Forelimb muscle (tissue), 1 donor: ENCODE measurements around the gene TFCP2L1. TPM values are rescaled to one million over a fixed set of nuclear protein-coding genes. Genes with fewer than 3 reads are reported as not detected.
"Not testable (repeated sequence)": the region's sequence is repeated elsewhere in the genome, so short reads cannot be mapped to it uniquely, and the experiment has no call there.

Experiments
- DNase-seq: peaks from one replicate; pipeline ENCODE4 v3.0.0-alpha.2; 2013; ENCODE audit warnings: low read depth
- polyA plus RNA-seq: library from polyadenylated mRNA; unstranded; fragments of 120-200 nt; gene quantifications from one replicate; pipeline ENCODE4 v1.2.1, GENCODE V29; 2013; ENCODE audit not compliant: insufficient read length

Gene TFCP2L1
- polyA plus RNA-seq, 1 donor: 0.09 TPM

- no peak for DNase-seq
Observed at GRCh38 chr2:121295911-121296650, 11.1 kb upstream of the TFCP2L1 start.

DNA sequence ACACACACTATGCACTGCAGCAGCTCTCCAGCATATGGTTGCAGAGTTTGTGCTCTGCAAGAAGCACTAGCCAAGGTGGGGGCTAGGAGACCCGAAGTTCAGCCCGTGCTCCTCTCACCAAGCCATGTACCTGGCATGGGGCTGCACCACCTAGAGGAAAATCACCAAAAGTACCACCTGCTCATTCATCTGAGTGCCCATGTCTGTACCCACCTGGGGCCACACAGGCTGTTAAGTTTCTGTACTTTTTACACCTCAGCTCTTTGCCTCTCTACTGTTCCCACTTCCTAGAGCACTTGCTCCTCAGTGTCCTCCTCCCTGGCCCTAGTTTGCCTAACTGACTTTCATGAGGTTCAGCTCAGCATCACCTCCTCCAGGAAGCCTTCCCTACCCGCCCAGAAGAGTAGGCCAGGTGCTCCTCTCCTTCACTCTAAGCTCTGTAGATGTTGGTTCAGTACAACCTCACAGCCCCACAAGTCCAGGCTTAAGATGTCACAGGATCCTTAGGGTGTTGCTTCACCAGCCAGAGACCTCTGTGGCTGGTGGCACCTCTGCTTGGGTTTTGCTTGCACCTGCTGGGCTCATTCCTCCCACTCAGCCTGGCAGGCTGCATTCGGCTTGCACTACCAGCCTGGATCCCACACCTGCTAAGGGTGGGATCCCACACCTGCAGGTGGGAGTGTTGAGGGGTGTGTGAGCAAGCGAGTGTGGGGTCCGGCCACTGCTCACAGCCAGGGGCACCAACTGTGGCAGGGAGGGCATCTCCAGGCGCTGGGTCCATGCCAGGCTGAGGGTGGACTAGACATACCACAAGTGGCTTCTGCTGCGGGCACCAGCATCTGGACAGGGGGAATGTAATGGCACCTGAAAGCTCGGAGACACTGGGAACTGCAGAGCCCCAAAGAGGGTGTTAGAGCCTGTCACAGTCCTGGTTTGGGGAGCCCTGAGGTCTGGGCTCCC, 10.2 kb upstream of the TFCP2L1 start:
- DNase-seq: no peak

DNA sequence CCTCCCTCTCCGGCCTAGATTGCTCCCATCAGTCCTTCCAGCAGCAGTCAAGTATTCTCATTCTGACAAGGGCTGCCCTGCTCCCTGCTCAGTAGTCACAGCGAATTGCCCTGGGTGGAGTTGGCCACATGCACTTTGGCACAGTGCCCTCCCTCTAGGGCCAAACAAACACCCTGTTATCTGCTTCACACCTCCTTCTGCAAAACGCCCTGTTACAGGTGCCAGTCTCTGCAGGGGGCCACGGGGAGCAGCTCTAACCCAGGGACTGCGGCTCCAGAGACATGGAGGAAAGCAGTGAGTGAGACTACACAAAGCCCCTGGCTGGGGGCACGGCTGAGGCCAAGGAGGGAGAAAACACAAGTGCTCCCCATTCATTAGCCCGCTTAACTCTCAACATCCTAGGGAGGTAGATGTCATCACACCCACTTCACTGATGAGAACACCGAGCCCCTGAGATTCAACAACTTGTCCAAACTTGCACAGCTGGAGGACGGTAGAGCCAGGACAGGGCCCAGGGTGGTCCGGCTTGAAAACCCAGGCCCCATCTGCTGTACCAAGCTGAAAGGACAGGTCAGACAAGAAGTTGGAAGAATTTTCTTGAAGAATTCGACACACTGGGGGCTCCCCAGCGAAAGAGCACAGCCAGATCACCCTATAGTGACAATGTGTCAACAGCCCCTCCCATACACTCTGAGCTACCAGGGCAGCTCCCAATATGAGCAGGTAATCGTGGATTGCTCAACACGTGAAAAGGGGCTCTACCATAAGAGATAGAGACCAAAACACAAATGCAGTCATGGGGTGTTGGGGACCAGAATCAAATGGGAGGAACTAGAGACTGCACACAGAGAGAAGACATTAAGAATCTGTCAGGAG, 8.7 kb upstream of the TFCP2L1 start:
- no peak for DNase-seq

DNA sequence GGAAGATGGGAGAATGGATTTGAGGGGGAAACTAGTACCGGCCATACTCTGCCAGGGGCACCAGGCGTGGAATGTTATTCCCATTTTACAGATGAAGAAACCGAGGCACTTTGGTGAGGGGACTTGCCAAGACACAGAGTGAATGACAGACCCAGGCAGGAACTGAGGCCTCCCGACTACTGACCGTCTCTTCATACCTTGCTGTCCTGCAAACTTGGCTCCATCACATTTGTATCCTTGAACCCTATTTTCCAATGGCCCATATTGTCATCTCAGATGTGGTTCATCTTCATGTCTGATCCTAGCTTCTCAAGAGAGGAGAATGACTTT, 6.2 kb upstream of the TFCP2L1 start:
- no peak for DNase-seq

DNA sequence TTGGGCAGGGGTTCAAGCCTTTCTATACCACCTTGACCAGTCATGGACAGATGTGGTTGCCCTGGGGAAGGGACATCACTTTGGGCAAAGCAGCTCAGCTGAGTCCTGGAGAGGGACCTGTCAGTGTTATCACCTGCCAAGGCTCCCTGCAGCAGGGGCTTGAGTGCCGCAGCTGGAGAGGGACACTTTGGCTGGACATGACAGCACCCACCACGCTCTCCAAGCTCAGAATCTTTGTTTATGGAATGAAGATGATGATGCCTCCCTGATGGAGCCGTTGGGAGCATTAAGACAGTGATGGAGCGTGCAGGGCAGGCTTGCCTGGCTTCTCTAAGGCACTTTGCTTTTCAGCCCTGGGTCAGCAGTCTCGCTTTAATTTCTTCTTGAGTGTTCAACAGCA, 4.3 kb upstream of the TFCP2L1 start:
- DNase-seq: no peak

GRCh38 chr2:121288454-121289231, 3.6 kb upstream of the TFCP2L1 start:
- no peak for DNase-seq

DNA sequence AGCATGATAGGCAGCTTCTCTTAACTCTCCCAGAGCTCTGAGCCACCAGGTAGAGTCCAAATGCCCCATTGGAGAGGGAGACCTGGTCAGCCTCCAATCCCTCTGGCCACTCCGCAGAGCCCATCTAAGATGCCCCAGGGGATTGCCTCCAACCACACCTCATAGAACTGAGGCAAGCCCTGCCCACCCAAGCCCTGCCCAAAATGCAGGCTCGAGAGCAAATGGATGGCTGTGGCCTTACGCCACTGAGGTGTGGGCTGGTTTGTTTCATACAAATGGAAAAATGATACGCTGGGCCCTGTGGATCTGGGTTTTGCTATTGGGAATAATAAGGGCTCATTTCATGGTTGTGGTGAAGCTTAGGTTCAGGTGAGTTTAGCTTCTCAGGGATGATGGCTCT, 3.0 kb upstream of the TFCP2L1 start:
- no peak for DNase-seq

DNA sequence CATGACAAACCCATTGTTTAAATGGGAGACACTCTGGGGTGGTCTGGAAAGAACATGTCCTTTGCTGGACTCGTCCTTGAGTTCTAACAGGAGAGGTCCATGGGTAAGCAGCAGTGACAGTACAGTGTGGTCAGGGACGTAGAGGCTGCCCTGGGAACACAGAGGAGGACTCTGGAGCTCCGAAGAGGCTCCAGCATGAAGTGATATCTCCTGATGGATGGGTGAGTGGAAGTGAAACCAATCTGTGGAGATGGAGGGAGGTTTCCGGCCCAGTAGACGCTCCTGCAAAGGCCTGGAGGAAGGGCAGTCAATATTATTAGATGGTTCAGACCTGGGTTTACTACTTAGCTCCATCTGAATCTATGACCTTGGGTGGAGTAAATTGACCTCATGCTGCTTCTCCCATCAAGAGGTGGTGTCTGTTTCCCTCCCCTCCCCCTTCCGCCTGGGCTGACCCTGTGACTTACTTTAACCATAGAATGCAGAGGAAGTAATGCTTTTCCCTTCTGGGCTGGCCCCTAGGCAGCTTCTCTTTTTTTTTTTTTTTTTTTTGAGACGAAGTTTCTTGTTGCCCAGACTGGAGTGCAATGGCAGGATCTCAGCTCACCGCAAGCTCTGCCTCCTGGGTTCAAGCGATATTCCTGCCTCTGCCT, 2.3 kb upstream of the TFCP2L1 start:
- DNase-seq: no peak

GRCh38 chr2:121286506-121286905, 1.5 kb upstream of the TFCP2L1 start:
- DNase-seq: no peak

- DNase-seq: no peak
Observed at GRCh38 chr2:121285926-121286325, 924 bp upstream of the TFCP2L1 start.

- no peak for DNase-seq
Observed at GRCh38 chr2:121283670-121284462, 1.1 kb downstream of the TFCP2L1 start.

GRCh38 chr2:121282800-121283385, 2.1 kb downstream of the TFCP2L1 start:
- no peak for DNase-seq

DNA sequence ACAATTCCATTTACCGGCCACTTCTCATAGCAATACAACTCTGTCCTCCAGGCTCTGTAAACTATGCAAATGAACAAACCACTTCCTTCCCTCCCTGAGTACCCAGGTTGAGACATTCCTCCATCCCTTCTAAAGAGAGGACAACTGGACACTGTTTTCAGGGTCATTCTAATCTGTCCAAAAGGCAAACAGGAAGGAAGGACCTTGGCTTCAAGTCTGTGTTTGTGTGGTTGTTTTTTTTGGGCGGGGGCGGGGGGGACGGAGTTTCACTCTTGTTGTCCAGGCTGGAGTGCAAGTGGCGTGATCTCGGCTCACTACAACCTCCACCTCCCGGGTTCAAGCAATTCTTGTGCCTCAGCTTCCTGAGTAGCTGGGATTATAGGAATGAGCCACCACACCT, 3.3 kb downstream of the TFCP2L1 start:
- DNase-seq: no peak

- DNase-seq: no peak
Observed at GRCh38 chr2:121281107-121281506, 3.9 kb downstream of the TFCP2L1 start.

- no peak for DNase-seq
Observed at GRCh38 chr2:121279476-121280220, 5.4 kb downstream of the TFCP2L1 start.

DNA sequence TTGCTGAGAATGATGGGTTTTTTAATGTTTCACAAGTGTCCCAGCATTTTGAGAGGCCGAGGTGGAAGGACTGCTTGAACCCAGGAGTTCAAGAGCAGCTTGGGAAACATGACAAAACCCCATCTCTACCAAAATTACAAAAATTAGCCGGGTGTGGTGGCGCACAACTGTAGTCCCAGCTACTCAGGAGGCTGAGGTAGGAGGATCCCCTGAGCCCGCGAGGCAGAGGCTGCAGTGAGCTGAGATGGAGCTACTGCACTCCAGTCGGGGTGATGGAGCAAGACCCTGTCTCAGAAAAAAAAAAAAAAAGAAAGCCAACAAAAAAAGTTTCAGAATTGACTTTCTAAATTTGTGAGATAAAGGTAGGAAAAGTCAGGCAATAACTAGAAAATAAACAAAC, 8.7 kb downstream of the TFCP2L1 start:
- no peak for DNase-seq

GRCh38 chr2:121273116-121273515, 11.9 kb downstream of the TFCP2L1 start:
- no peak for DNase-seq

- no peak for DNase-seq
Observed at GRCh38 chr2:121272596-121272995, 12.4 kb downstream of the TFCP2L1 start.

DNA sequence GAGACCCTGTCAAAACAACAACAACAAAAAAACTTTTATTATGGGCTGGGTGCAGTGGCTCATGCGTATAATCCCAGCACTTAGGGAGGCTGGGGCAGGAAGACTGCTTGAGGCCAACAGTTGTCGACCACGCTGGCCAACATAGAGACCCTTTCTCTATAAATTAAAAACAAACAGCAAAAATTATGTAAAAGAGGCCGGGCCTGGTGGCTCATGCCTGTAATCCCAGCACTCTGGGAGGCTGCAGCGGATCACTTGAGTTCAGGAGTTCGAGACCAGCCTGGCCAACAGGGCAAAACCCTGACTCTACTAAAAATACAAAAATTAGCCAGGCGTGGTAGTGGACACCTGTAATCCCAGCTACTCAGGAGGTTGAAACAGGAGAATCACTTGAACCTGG, 15.6 kb downstream of the TFCP2L1 start:
- not testable (repeated sequence) for DNase-seq
